Gastroesophageal sphincter (tissue), 3 donors: ENCODE measurements around the gene INAFM1.
A peak's percentile ranks its signal among the peaks of the same experiment; 100 is the strongest.

Experiments
- POLR2A ChIP-seq, 2 donors: fragments of 450-650 bp; IDR thresholded peaks; one replicate each; pipeline ENCODE4 v1.6.1; 2017; ENCODE audit warnings: antibody characterized with exemption in 2 of 2, mild to moderate bottlenecking in 2 of 2, moderate library complexity in 1 of 2
- POLR2AphosphoS5 ChIP-seq: sonication (generic); formaldehyde crosslinking; IDR thresholded peaks from one replicate; pipeline ENCODE4 v1.6.1; 2017; ENCODE audit warnings: antibody characterized with exemption
- TF ChIP-seq, protein P1 (sequence below), 4 experiments: fragments of 200-600 bp in 2 of 4; fragments of 450-650 bp in 2 of 4; sonication (generic) in 1 of 4; IDR thresholded peaks; one replicate each; pipeline ENCODE4 v1.5.1; 2017 to 2019; ENCODE audit warnings: antibody characterized with exemption in 4 of 4, mild to moderate bottlenecking in 2 of 4, moderate library complexity in 2 of 4

DNA sequence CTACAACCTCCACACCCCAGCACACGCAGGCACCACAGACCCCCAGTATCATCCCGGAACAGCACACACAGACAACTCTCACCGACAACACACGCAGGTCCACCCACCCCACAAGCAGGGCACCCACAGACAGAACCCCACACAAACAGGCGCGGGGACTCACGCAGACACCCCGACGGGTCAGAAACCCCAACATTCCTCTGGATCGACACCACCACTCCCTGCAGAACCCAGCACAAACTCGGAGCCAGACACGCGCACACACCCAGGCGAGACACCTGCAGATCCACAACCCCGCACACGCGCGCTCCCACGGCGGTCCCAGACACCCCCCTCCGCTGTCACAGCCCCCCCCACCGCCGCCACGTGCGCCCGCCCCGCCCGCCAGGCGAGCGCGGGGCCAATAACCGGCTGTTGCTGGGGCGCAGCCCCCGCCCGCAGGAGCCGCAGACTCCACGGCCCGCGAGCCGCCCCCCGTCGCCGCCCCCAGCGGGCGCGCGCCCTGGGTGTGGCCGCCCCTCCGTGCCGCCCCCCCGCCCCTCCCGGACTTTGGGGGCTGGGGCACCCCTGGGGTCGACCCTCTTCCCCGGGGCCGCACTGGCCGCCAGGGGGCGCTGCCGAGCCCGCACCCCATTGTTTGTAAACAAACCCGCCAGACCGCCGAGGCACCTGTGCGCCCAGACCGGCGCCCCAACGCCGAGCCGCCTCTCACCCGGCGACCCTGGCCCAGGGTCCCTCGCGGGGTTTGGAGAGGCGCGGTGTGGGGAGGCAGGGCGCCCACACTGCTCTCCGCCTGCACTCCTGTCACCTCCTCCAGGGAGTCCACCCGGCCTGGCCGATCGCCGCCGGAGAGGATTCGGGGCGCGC lies 44.4 kb upstream of the INAFM1 start:
- TF ChIP-seq, protein P1, sequence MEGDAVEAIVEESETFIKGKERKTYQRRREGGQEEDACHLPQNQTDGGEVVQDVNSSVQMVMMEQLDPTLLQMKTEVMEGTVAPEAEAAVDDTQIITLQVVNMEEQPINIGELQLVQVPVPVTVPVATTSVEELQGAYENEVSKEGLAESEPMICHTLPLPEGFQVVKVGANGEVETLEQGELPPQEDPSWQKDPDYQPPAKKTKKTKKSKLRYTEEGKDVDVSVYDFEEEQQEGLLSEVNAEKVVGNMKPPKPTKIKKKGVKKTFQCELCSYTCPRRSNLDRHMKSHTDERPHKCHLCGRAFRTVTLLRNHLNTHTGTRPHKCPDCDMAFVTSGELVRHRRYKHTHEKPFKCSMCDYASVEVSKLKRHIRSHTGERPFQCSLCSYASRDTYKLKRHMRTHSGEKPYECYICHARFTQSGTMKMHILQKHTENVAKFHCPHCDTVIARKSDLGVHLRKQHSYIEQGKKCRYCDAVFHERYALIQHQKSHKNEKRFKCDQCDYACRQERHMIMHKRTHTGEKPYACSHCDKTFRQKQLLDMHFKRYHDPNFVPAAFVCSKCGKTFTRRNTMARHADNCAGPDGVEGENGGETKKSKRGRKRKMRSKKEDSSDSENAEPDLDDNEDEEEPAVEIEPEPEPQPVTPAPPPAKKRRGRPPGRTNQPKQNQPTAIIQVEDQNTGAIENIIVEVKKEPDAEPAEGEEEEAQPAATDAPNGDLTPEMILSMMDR (IDR thresholded peaks at IDR 0.05), result peak in 3 of 4 experiments; percentile 81 to 93 (median 91)
- no peak for TF ChIP-seq POLR2A (IDR thresholded peaks at IDR 0.05)
- TF ChIP-seq POLR2AphosphoS5, result no peak
